Thymus (tissue), 11 donors: ENCODE measurements around the gene ITPKB. TPM values are rescaled to one million over a fixed set of nuclear protein-coding genes. Genes with fewer than 3 reads are reported as not detected.

ENCODE experiments used
- DNase-seq, 9 donors: peaks; one replicate each; pipeline ENCODE4 v3.0.0-alpha.2; 2013; ENCODE audit warnings: low spot score in 9 of 9, low read depth in 6 of 9, missing footprints in 1 of 9
- H3K27ac ChIP-seq, 2 donors: one replicate each; pipeline ENCODE4 v1.5.1; 2013; ENCODE audit warnings: control low read depth in 1 of 2, low read depth in 1 of 2, low read length in 1 of 2, mild to moderate bottlenecking in 1 of 2, moderate library complexity in 1 of 2
- H3K27me3 ChIP-seq, 2 donors: one replicate each; pipeline ENCODE4 v1.5.1; 2013; ENCODE audit warnings: low read length in 1 of 2; ENCODE audit not compliant: control insufficient read depth in 2 of 2, insufficient read depth in 1 of 2
- H3K36me3 ChIP-seq, 2 donors: one replicate each; pipeline ENCODE4 v1.5.1; 2013; ENCODE audit warnings: low read length in 1 of 2, mild to moderate bottlenecking in 1 of 2, moderate library complexity in 1 of 2; ENCODE audit not compliant: control insufficient read depth in 2 of 2, insufficient read depth in 2 of 2
- H3K4me1 ChIP-seq, 2 donors: one replicate each; pipeline ENCODE4 v1.5.1; 2013; ENCODE audit warnings: low read length in 2 of 2; ENCODE audit not compliant: control insufficient read depth in 2 of 2, insufficient read depth in 2 of 2
- H3K4me3 ChIP-seq, 2 donors: one replicate each; pipeline ENCODE4 v1.5.1; 2013; ENCODE audit warnings: low read length in 2 of 2, control low read depth in 1 of 2, mild to moderate bottlenecking in 1 of 2
- H3K9me3 ChIP-seq, 2 donors: one replicate each; pipeline ENCODE4 v1.5.1; 2013; ENCODE audit warnings: low read length in 1 of 2, mild to moderate bottlenecking in 1 of 2; ENCODE audit not compliant: control insufficient read depth in 2 of 2, insufficient read depth in 1 of 2
- WGBS: extraction: QIAGEN DNeasy Blood & Tissue Kit; methylation state at CpG from one replicate; pipeline ENCODE4 v1.1.7; 2013; 5-methylcytosine and 5-hydroxymethylcytosine counted together
- polyA plus RNA-seq: library from polyadenylated mRNA; stranded (reverse); fragments of 200-250 nt; gene quantifications from one replicate; pipeline ENCODE4 v1.2.3, GENCODE V29; 2013
- total RNA-seq: library from RNA; stranded (reverse); fragments of 120-200 nt; gene quantifications from one replicate; pipeline ENCODE4 v1.2.4, GENCODE V29; 2013
- donor health status: healthy.

Gene ITPKB
- total and polyA plus RNA-seq, 2 donors = 22.7 to 32.0 TPM

GRCh38 chr1:226697929-226698544 is 41.0 kb downstream of the ITPKB start:
- Histone ChIP-seq H3K36me3 (peaks cover 41 to 66% of the 10 kb centered on the region in 2 donors), H3K4me3 (no peak overlapping the region), H3K27me3 (no peaks in the 10 kb centered on the region), H3K4me1 (peaks cover 20 to 34% of the 10 kb centered on the region in 2 donors), H3K27ac (peak overlapping the region; percentile 19 to 53), H3K9me3 (no peaks in the 10 kb centered on the region)
- WGBS = 92% methylated on average over 5 of the region's 5 CpGs
- no peak for DNase-seq

GRCh38 chr1:226697151-226697928 is 41.7 kb downstream of the ITPKB start:
- Histone ChIP-seq H3K4me3 (no peak overlapping the region), H3K27ac (peak overlapping the region; percentile 19 to 56), H3K27me3 (no peaks in the 10 kb centered on the region), H3K4me1 (peaks cover 16 to 28% of the 10 kb centered on the region in 2 donors), H3K9me3 (no peaks in the 10 kb centered on the region), H3K36me3 (peaks cover 48 to 72% of the 10 kb centered on the region in 2 donors)
- 91% methylated on average over 5 of the region's 5 CpGs for WGBS
- no peak for DNase-seq

GRCh38 chr1:226696547-226696946 is 42.5 kb downstream of the ITPKB start:
- no peak for DNase-seq
- no peak overlapping the region for H3K27ac ChIP-seq
- H3K9me3 ChIP-seq = no peaks in the 10 kb centered on the region
- H3K4me1 ChIP-seq = peaks cover 14 to 28% of the 10 kb centered on the region in 2 donors
- 96% methylated on average over 7 of the region's 7 CpGs for WGBS
- H3K4me3 ChIP-seq = no peak overlapping the region
- H3K36me3 ChIP-seq = peaks cover 52 to 78% of the 10 kb centered on the region in 2 donors
- H3K27me3 ChIP-seq = no peaks in the 10 kb centered on the region

GRCh38 chr1:226695335-226695900 is 43.7 kb downstream of the ITPKB start:
- no peak overlapping the region for H3K4me3 ChIP-seq

GRCh38 chr1:226692823-226693222 is 46.3 kb downstream of the ITPKB start:
- DNase-seq = no peak
- H3K4me1 ChIP-seq = peaks cover 18 to 39% of the 10 kb centered on the region in 2 donors
- no peaks in the 10 kb centered on the region for H3K9me3 ChIP-seq
- H3K27me3 ChIP-seq = no peaks in the 10 kb centered on the region
- H3K27ac ChIP-seq = peak overlapping the region in 1 of 2 donors; percentile 14
- H3K4me3 ChIP-seq = no peak overlapping the region
- H3K36me3 ChIP-seq = peaks cover 46 to 78% of the 10 kb centered on the region in 2 donors
- WGBS = 97% methylated on average over 3 of the region's 3 CpGs

More at GRCh38 chr1:226695335-226695900, 43.7 kb downstream of the ITPKB start:
- 87% methylated on average over 7 of the region's 7 CpGs for WGBS
- H3K4me1 ChIP-seq = peaks cover 16 to 34% of the 10 kb centered on the region in 2 donors
- H3K9me3 ChIP-seq = no peaks in the 10 kb centered on the region
- DNase-seq = no peak
- peak overlapping the region in 1 of 2 donors; percentile 58 for H3K27ac ChIP-seq
- H3K36me3 ChIP-seq = peaks cover 58 to 84% of the 10 kb centered on the region in 2 donors
- H3K27me3 ChIP-seq = no peaks in the 10 kb centered on the region

- peak overlapping the region in 1 of 2 donors; percentile 27 for H3K27ac ChIP-seq
- no peaks in the 10 kb centered on the region for H3K9me3 ChIP-seq
- DNase-seq = no peak
- no peak overlapping the region for H3K4me3 ChIP-seq
- no peaks in the 10 kb centered on the region for H3K27me3 ChIP-seq
- H3K4me1 ChIP-seq = peaks cover 16 to 39% of the 10 kb centered on the region in 2 donors
- H3K36me3 ChIP-seq = peaks cover 45 to 77% of the 10 kb centered on the region in 2 donors
- 98% methylated on average over 4 of the region's 4 CpGs for WGBS
Measured at GRCh38 chr1:226692051-226692792, 46.9 kb downstream of the ITPKB start.

- 63% methylated on average over 4 of the region's 4 CpGs for WGBS
- H3K27ac ChIP-seq = no peak overlapping the region
- no peaks in the 10 kb centered on the region for H3K27me3 ChIP-seq
- no peak overlapping the region for H3K4me3 ChIP-seq
- DNase-seq = no peak
- H3K36me3 ChIP-seq = peaks cover 38 to 72% of the 10 kb centered on the region in 2 donors
- peaks cover 18 to 39% of the 10 kb centered on the region in 2 donors for H3K4me1 ChIP-seq
- H3K9me3 ChIP-seq = no peaks in the 10 kb centered on the region
Measured at GRCh38 chr1:226691247-226691646, 47.8 kb downstream of the ITPKB start.

- DNase-seq = no peak
- WGBS = 82% methylated on average over 8 of the region's 8 CpGs
- peaks cover 39 to 72% of the 10 kb centered on the region in 2 donors for H3K36me3 ChIP-seq
- H3K4me1 ChIP-seq = peaks cover 21 to 45% of the 10 kb centered on the region in 2 donors
- H3K4me3 ChIP-seq = no peak overlapping the region
- no peaks in the 10 kb centered on the region for H3K9me3 ChIP-seq
- H3K27me3 ChIP-seq = no peaks in the 10 kb centered on the region
- peak overlapping the region in 1 of 2 donors; percentile 71 for H3K27ac ChIP-seq
Measured at GRCh38 chr1:226690460-226690982, 48.6 kb downstream of the ITPKB start.
